GM20431 (cell line): ENCODE data around the gene RAB29.

Source experiments
- in situ Hi-C: fragments of 300-500 bp; cut with MseI, MboI; formaldehyde crosslinking; loops from one replicate; pipeline ENCODE4 v1.15.0; 2020; ENCODE audit warnings: low sequenced_read_pairs; ENCODE audit not compliant: unreplicated experiment

Gene RAB29

DNA sequence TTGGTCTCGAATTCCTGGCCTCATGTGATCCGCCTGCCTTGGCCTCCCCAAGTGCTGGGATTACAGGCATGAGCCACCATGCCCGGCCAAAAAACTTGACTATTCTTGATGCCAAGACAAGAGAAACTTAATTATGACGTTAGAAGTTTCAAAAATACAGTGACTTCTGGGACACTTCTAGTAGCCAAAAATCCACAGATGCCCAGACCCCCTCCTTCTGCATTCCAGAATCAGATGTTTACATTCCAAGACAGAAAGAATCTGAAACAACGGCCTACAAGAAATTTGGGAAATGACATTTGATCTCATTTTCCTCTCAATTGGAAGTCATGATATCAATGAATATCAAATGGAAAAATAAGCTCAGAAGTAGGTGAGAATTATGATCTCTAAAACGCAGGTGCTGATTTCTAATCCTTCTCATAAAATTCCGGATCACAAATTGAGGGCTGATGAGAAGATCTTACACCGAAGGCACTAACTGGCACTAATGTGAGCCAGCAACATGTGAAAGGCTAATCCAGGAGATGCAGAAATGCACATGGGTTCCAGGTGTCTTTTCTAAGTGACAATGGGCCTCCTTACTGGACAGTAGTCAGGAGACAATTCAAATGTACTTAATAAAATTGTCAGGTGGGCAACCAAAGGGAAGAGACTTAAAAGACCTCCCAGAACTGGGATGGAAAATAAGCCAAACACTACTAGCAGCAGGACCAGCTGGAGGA lies 5.5 kb downstream of the RAB29 start:
- in situ Hi-C loops, result no loop called here

GRCh38 chr1:205767248-205767647 lies 8.0 kb downstream of the RAB29 start:
- in situ Hi-C loops, result no loop called here

GRCh38 chr1:205766570-205766969 lies 8.7 kb downstream of the RAB29 start:
- in situ Hi-C loops, result no loop called here

DNA sequence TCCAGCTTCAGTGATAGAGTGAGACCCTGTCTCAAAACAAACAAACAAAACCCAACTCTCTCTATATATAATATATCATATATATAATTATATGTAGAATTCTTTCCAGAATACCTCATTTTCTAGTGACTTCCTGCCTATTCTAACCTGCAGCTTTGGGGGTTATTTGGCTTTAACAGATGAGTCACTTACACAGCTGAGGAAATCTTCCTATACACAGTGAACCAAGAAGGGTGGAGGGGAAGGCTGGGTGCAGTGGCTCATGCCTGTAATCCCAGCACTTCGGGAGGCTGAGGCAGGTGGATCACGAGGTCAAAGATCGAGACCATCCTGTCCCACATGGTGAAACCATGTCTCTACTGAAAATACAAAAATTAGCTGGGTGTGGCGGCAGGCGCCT lies 9.2 kb downstream of the RAB29 start:
- in situ Hi-C loops, result no loop called here

DNA sequence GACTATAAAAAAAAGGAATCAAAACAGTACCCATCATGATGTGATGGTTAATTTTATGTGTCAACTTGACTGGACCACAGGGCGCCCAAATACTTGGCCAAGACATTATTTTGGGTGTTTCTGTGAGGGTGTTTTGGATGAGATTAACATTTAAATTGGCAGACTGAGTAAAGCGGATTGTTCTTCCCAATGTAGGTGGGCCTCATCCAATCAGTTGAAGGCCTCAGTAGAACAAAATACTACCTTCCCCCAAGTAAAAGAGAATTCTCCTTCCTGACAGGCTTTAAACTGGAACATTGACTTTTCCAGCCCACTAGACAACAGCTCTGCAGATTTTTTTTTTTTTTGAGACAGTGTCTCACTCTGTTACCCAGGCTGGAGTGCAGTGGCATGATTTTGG lies 10.7 kb downstream of the RAB29 start:
- in situ Hi-C loops, result no loop called here

DNA sequence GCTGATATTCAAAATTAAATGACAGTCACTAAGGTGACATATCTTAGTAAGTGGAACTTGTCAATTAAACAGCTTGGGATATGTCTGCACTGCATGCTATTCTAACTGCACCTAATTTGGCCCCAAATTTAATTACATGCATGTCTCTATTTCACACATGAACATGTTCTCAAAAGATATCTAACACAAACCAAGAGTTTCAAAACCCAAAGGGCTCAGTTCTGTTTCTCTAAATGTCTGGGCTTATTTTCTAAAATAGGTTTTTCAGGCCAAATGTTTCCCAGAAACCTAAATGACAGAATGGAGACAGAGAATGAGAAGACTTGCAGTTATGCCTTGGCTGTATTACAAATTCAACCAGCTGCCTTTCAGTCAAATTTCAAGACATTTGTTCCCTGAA lies 11.3 kb downstream of the RAB29 start:
- in situ Hi-C loops, result no loop called here

- in situ Hi-C loops, result no loop called here
These were observed 14.7 kb downstream of the RAB29 start for GRCh38 chr1:205760606-205761005.

DNA sequence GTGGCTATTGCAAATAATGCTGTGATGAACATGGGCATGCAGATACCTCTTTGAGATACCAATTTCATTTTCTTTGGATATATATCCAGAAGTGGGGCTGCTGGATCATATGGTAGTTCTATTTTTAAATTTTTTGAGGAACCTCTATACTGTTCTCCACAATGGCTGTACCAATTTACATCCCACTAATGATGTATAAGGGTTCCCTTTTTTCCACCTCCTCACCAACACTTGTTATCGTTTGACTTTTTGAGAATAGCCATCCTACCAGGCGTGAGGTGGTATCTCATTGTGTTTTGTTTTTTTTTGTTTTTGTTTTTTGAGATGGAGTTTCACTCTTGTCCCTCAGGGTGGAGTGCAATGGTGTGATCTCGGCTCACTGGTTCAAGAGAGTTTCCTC lies 18.7 kb downstream of the RAB29 start:
- in situ Hi-C loops, result no loop called here

- in situ Hi-C loops, result no loop called here
These were observed 20.4 kb downstream of the RAB29 start for GRCh38 chr1:205754857-205755256.

DNA sequence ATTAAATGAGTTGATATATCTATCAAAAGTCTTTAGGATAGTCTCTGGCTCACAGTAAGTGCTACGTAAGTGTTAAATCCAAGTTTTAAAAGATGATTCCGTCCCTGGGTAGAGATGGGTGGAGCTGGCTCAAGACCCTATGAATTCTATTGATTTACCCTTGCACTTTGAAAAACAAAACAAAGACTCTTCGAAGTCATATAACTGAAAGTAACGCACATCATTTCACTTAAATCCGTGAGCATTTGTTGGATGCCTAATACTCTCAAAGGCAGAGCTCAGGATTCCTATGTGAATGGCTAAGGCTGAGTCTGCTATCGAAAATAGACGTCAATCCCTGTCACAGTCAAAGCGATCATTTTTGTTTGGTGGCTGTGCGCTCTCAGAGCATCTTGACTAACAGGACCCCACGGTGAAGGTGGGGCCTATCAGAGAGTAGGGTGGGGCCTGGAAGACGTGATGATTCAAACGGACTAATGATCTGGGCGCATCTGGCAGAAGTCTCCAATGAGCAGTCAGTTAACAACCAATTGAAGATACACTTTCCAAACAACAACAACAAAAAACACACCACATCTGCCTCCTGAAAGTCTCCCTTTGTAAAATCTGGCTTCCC lies 24.1 kb downstream of the RAB29 start:
- in situ Hi-C loops, result no loop called here

DNA sequence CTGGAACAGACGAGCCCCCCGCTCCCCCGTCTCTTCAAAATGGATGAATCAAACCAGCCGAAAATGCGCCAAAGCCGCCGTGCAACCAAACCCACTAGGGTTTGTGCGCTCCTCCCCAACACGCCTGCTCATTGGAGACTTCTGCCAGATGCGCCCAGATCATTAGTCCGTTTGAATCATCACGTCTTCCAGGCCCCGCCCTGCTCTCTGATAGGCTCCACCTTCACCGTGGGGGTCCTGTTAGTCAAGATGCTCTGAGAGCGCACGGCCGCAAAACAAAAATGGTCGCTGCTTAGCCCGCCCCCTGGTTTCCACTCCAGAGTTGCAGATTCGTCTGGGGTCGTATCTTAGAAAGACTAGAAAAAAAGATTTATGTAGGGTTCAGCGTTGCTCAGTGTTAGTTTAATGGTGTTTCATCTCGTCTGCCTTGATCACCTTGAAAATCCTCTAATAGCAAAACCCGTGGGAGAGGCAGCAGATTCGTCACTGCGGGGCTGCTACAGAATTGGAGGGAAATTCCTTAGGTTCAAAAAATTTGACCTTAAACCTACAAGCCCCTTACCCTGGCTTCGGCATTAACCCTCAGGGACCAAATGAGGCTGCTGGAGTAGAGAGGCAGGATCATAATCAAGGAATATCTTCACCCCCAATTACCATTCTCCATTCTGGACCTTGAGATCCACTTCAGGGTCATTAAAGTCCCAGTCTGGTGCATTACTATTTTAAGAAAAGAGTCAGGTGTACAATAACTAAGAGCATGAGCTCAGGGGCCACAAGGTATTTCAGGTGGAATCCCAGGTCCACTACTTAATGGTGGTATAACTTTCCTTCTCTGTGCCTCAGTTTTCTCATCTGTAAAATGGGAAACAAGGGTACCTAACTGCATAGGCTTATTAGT lies 24.9 kb downstream of the RAB29 start, which contains the start of gene NUCKS1:
Gene NUCKS1 (minus strand): TSS at position 45 of the 898 bp plus-strand sequence. CDS start 209 bp downstream, outside the sequence.
- in situ Hi-C loops, result no loop called here

- in situ Hi-C loops, result no loop called here
These were observed 25.8 kb downstream of the RAB29 start for GRCh38 chr1:205749234-205750137.

GRCh38 chr1:205748403-205749233 lies 26.7 kb downstream of the RAB29 start:
- in situ Hi-C loops, result no loop called here

- in situ Hi-C loops, result no loop called here
These were observed 28.4 kb downstream of the RAB29 start for GRCh38 chr1:205746757-205747412.

- in situ Hi-C loops, result no loop called here
These were observed 30.9 kb downstream of the RAB29 start for GRCh38 chr1:205744403-205744802.

- in situ Hi-C loops, result no loop called here
These were observed 31.3 kb downstream of the RAB29 start for GRCh38 chr1:205743977-205744376.

- in situ Hi-C loops, result no loop called here
These were observed 33.6 kb downstream of the RAB29 start for GRCh38 chr1:205741681-205742080.

DNA sequence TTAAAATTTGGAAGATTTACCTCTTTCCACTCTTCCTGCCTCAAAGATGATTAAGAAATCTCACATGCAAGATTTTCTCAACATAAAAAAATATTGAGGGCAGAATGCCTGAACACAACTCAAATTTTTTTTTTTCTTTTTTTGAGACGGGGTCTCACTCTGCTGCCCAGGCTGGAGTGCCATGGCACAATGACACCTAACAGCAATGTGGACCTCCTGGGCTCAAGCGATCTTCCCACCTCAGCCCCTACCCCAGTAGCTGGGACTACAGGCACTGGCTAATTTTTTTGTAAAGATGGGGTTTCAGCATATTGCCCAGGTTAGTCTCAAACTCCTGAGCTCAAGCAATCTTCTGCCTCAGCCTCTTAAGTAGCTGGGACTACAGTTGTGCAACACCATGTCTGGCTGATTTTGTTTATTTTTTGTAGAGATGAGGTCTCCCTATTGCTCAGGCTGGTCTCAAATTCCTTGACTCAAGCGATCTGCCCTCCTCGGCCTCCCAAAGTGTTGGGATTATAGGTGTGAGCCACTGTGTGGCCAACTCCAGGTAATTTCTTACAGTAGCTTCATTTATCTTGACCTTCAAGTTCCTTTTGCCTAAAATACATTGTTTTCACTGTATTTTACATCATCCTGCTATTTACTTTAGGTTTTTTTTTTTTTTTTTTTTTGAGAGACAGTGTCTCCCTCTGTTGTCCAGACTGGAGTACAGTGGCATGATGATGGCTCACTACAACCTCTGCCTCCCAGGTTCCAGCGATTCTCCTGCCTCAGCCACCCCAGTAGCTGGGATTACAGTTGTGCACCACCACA lies 35.7 kb downstream of the RAB29 start:
- in situ Hi-C loops, result no loop called here
